ENCODE results near the gene ADAMTS17.

The ADAMTS17 gene

DNA sequence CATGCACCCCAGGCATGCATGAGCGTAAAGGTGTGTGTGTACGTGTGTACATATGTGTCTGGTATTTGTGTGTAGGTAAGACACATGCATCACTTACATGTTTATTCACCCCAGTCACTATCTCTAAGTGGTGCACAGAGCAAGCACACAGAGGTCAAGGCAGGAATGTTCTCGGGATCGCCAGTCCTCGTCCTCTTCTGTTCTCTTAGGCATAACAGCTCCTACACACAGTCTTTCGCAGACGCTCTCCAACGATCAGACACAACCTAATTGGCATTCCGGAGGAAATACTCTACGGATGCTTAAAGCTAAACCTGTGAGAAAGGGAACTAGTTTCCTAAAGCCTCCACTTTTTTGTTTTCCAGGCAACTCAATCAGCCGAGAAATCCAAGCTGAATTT lies 95.9 kb downstream of the ADAMTS17 start:
- DNase-seq, result no peak

GRCh38 chr15:100245487-100245820 lies 96.3 kb downstream of the ADAMTS17 start:
- no peak for DNase-seq

- DNase-seq, result no peak
Observed at GRCh38 chr15:100244796-100245486, 96.8 kb downstream of the ADAMTS17 start.

- no peak for DNase-seq
Observed at GRCh38 chr15:100242989-100243388, 98.8 kb downstream of the ADAMTS17 start.

- DNase-seq, result no peak
Observed at GRCh38 chr15:100241572-100242482, 99.9 kb downstream of the ADAMTS17 start.

GRCh38 chr15:100236981-100237720 lies 104.6 kb downstream of the ADAMTS17 start:
- DNase-seq, result no peak

DNA sequence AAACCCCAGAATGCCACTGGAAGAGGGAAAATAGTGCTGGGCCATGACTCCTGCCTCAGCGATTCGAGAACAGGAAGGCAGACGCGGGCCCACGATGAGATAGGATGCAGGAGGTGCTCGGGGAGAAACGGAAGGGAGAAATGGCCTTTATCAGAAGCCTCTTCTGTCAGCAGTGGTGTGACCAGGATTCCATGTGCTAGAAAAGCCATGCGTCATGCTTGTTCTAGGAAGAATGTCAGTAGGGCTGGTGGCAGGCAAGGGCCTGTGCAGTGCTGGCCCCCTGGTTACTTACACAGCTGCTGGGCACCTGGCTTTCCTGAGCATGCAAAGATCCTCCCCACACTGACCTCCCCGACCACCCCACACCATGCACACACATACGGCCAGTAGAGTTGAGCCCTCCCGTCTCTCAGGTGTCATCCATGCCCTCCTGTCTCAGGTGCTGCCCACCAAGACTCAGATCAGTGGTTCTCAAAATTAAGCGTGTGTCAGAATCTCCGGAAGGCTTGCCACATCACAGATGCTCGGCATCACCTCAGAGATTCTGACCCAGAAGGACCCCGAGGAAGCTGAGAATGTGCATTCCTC lies 106.7 kb downstream of the ADAMTS17 start:
- no peak for DNase-seq

- no peak for DNase-seq
Observed at GRCh38 chr15:100234158-100235029, 107.4 kb downstream of the ADAMTS17 start.

- DNase-seq, result no peak
Observed at GRCh38 chr15:100230784-100231183, 111.0 kb downstream of the ADAMTS17 start.

GRCh38 chr15:100229181-100230163 lies 112.3 kb downstream of the ADAMTS17 start:
- DNase-seq, result peak in 1 of 2 donors; percentile 2

GRCh38 chr15:100227781-100228180 lies 114.0 kb downstream of the ADAMTS17 start:
- DNase-seq, result no peak

DNA sequence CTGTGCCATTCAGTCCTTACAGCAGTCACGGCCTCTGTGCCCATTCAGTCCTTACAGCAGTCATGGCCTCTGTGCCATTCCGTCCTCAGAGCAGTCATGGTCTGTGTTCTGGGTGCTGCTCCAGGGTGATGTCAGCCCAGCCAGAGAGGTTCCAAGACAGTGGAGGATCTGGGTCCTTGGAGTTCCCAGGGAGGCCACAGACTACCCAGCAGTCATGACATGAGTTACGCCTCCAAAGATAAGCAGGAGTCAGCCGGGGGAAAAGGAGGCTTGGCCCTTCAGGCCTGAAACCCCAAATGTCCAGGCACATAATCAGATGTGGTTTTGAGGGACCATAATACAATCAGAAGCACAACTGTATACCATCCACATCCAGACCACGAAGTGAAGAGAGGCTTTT lies 115.7 kb downstream of the ADAMTS17 start:
- no peak for DNase-seq

DNA sequence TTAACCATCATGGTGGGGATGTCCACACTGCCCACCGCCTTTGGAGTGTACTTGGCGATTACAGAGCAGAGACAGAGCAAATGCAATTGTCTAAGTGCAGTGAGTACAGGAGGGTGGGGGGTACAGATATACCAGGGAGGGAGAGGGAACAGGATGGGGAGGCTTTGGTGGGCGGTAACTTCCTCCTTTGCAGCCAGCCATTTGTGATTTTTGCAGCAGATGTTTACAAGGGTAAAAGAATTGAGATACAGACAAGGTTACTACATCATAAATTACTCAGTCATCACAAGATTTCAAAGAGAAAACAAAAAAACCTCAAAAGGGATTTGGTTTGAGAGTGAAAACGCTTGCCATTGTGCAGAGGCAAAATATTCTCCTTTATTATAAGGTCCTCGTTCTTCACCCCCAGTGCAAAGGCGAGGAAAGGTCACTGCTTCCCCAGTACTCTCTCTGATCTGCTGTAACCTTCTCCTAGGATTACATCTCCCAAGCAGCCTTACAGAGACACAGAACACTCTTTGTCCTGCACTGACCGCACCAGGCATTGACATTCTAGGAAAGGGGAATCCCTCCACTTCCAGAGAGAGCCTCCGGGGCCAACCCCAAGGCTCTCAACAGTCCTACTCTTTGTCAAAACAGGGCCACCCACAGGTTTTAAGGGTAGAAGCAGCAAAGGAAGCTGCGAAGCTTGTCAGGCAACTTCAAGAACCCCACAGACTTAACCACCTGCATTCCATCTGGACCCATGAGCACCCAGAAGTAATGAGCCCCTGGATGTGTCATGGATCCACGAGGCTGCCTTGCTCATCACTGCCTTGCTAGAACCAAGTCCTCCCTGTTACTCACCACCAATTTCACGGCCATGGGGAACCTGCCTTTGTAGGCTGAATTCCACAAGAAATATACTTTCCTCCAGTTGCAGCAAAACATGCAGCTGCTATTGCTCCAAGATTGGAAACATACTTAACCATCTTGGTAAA lies 117.3 kb downstream of the ADAMTS17 start:
- no peak for DNase-seq

DNA sequence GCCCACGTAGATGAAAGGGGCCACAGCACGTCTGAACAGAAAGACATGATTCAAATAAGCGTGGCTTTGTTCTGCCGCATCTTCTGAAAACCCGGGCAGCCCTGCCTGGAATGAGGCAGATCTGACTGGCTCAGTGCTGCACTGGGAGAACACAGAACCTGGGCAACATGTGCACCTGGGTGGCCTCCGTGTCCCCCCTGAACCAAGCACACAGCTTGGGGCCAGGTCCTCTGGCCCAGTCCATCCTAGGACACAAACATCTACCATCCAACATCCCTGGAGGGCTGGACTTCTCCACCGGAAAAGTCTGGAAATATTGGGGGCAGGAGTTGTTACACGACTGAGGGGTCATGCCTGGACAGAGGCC lies 119.4 kb downstream of the ADAMTS17 start:
- DNase-seq, result no peak

GRCh38 chr15:100221471-100222348 lies 120.1 kb downstream of the ADAMTS17 start:
- DNase-seq, result no peak

DNA sequence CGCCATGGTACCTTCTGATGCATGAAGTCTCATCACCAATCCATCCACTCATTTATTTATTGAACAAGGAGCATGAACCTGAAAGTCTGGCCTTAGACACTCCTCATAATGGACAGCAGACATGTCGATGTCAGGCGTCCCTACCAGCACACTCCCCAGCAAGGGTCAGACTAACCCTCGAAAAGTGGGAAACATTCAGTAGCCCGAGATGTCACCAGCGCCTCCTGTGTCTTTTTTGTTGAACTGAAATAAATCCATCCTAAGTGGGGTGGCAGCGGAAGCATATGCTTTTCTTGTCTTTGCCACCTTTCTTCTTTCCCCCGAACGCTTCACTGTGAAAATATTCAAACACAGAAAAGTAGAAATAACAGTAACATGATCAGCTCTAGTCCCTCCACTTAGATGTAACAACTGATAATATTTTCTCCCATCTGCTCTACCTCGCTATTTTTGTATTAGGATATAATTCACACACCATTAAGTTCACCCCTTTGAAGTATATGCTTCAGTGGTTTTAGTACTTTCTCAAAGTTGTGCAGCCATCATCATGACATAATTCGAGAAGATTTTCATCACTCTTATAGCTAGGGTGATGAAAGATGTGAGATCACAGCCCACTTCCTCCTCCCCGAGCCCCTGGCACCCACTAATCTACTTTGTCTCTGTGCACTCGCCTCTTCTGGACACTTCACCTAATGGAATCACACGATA lies 121.6 kb downstream of the ADAMTS17 start:
- DNase-seq, result no peak

DNA sequence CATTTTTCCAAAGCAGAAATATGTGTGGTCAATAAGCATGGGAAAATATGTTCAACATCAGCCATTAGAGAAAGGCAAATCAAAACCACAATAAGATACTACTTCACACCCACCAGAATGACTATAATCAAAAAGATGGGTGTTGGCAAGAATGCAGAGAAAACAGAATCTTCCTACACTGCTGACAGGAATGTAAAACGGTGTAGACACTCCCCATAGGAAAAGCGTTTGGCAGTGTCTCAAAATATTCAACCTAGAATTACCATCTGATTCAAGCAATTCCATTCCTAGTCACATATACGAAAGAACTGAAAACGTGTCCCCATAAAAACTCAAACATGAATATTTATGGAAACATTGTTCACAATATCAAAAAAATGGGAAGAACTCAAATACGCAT lies 123.3 kb downstream of the ADAMTS17 start:
- no peak for DNase-seq

GRCh38 chr15:100216182-100216581 lies 125.6 kb downstream of the ADAMTS17 start:
- no peak for DNase-seq

Measured in CD4-positive, alpha-beta T cell treated with Interleukin-1 beta for 1 hour (primary cell).